BLaER1 (cell line): ENCODE measurements around the gene CISTR.
"Not testable (repeated sequence)": the region's sequence is repeated elsewhere in the genome, so short reads cannot be mapped to it uniquely, and the experiment has no call there.

ENCODE experiments used
- H3K27ac ChIP-seq: shearing (Covaris generic); formaldehyde crosslinking; 2 replicates; pipeline ENCODE4 v1.8.1; 2022
- H3K27me3 ChIP-seq: shearing (Covaris generic); formaldehyde crosslinking; 2 replicates; pipeline ENCODE4 v1.8.1; 2022
- H3K36me3 ChIP-seq: shearing (Covaris generic); formaldehyde crosslinking; 2 replicates; pipeline ENCODE4 v1.8.1; 2022
- H3K4me1 ChIP-seq: shearing (Covaris generic); formaldehyde crosslinking; 2 replicates; pipeline ENCODE4 v1.8.1; 2022
- H3K4me2 ChIP-seq: shearing (Covaris generic); formaldehyde crosslinking; 2 replicates; pipeline ENCODE4 v1.8.1; 2022
- H3K4me3 ChIP-seq: shearing (Covaris generic); formaldehyde crosslinking; 2 replicates; pipeline ENCODE4 v1.8.1; 2022
- H3K9ac ChIP-seq: shearing (Covaris generic); formaldehyde crosslinking; 2 replicates; pipeline ENCODE4 v1.8.1; 2022
- H3K9me3 ChIP-seq: shearing (Covaris generic); formaldehyde crosslinking; 2 replicates; pipeline ENCODE4 v1.8.1; 2022
- H4K20me1 ChIP-seq: shearing (Covaris generic); formaldehyde crosslinking; 2 replicates; pipeline ENCODE4 v1.8.1; 2022
- Cebpa-rat ChIP-seq: shearing (Covaris generic); IDR thresholded peaks from 2 replicates; pipeline ENCODE4 v1.8.1; 2022

Gene CISTR

GRCh38 chr12:53765891-53766290 lies 14.1 kb upstream of the CISTR start:
- H3K9ac ChIP-seq = no peak overlapping the region
- no peaks in the 10 kb centered on the region for H3K27me3 ChIP-seq
- no peak overlapping the region for H3K4me3 ChIP-seq
- H4K20me1 ChIP-seq = no peaks in the 10 kb centered on the region
- TF ChIP-seq Cebpa-rat = no peak
- no peaks in the 10 kb centered on the region for H3K36me3 ChIP-seq
- H3K27ac ChIP-seq = no peak overlapping the region
- no peaks in the 10 kb centered on the region for H3K9me3 ChIP-seq
- no peaks in the 10 kb centered on the region for H3K4me1 ChIP-seq
- no peak overlapping the region for H3K4me2 ChIP-seq

DNA sequence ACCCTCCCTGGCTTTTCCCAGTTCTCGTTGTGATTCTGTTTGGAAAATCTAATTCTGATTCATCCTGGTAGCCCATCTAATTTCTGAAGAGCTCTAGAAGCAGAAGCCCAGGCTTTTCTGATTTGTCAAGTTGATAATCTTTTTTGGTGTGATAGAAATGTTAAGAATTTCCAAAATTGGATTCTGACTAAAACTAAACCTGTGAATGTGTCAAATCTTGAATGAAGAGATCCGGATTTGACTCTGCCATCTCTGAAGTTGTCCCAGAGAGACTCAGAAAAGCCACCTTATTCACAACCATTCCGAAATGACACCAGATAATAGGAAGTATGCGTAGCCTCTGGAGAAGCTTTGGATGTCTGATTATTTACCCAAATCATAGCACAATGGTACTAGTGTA lies 12.8 kb upstream of the CISTR start:
- no peaks in the 10 kb centered on the region for H4K20me1 ChIP-seq
- H3K36me3 ChIP-seq = no peaks in the 10 kb centered on the region
- no peaks in the 10 kb centered on the region for H3K9me3 ChIP-seq
- TF ChIP-seq Cebpa-rat = no peak
- H3K4me1 ChIP-seq = no peaks in the 10 kb centered on the region
- H3K4me2 ChIP-seq = no peak overlapping the region
- H3K27me3 ChIP-seq = peaks cover 4% of the 10 kb centered on the region; the same call in 1 of the 2 replicates
- H3K4me3 ChIP-seq = no peak overlapping the region
- H3K9ac ChIP-seq = no peak overlapping the region
- no peak overlapping the region for H3K27ac ChIP-seq

DNA sequence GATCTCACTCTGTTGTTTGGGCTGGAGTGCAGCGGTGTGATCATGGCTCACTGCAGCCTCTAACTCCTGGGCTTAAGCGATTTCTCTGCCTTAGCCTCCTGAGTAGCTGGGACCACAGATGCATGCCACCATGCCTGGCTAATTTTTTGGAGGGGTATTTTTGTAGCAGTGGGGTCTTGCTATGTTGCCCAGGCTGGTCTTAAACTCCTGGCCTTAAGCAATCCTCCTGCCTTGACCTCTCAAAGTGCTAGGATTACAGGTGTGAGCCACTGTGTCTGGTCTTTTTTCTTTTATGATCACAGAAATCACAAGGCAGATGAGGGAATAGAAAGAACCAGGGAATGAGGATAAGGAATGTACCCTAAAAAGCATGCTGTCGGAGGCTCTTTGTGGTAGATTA lies 11.0 kb upstream of the CISTR start:
- not testable (repeated sequence) for H3K27ac ChIP-seq, H3K4me1 ChIP-seq, H3K9ac ChIP-seq, H3K4me2 ChIP-seq, H3K9me3 ChIP-seq, H3K36me3 ChIP-seq, H4K20me1 ChIP-seq, H3K4me3 ChIP-seq
- H3K27me3 ChIP-seq = peaks cover 22% of the 10 kb centered on the region

- H3K36me3 ChIP-seq = no peaks in the 10 kb centered on the region
- no peaks in the 10 kb centered on the region for H4K20me1 ChIP-seq
- peaks cover 11% of the 10 kb centered on the region for H3K4me1 ChIP-seq
- no peaks in the 10 kb centered on the region for H3K9me3 ChIP-seq
- no peak for TF ChIP-seq Cebpa-rat
- H3K9ac ChIP-seq = no peak overlapping the region
- H3K4me2 ChIP-seq = no peak overlapping the region
- no peak overlapping the region for H3K4me3 ChIP-seq
- H3K27ac ChIP-seq = no peak overlapping the region
- peaks cover 32% of the 10 kb centered on the region for H3K27me3 ChIP-seq
Observed at GRCh38 chr12:53761306-53761705, 9.5 kb upstream of the CISTR start.

- Histone ChIP-seq H4K20me1 (no peaks in the 10 kb centered on the region), H3K9ac (no peak overlapping the region), H3K36me3 (no peaks in the 10 kb centered on the region), H3K27me3 (peaks cover 53% of the 10 kb centered on the region), H3K4me2 (no peak overlapping the region), H3K4me1 (peaks cover 31% of the 10 kb centered on the region), H3K4me3 (no peak overlapping the region), H3K9me3 (no peaks in the 10 kb centered on the region), H3K27ac (no peak overlapping the region)
- TF ChIP-seq Cebpa-rat = no peak
Observed at GRCh38 chr12:53759261-53759660, 7.5 kb upstream of the CISTR start.

DNA sequence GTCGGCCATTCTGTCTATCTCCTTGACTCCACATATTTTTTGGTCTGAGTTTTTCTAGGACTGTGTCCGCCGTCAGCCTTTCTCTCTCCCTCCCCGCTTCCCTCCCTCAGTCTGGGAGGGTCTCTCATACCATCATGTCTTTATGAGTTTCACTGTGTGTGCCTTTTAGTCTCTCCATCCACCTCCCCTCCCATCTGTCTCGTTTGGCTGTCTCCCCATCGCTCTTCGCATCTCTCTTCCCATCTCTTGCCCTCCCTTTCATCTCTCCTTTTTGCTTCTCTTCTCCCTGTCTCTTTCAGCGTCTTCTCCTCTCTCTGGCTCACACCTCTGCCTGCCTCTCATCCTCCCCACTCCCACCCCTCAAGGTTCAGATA lies 6.9 kb upstream of the CISTR start:
- Histone ChIP-seq H3K4me1 (peaks cover 37% of the 10 kb centered on the region), H3K36me3 (no peaks in the 10 kb centered on the region), H3K27ac (no peak overlapping the region), H4K20me1 (no peaks in the 10 kb centered on the region), H3K27me3 (peaks cover 58% of the 10 kb centered on the region), H3K4me3 (no peak overlapping the region), H3K4me2 (no peak overlapping the region), H3K9me3 (no peaks in the 10 kb centered on the region), H3K9ac (no peak overlapping the region)
- TF ChIP-seq Cebpa-rat = no peak

- no peaks in the 10 kb centered on the region for H3K36me3 ChIP-seq
- no peak overlapping the region for H3K27ac ChIP-seq
- no peak overlapping the region for H3K4me2 ChIP-seq
Observed at GRCh38 chr12:53758081-53758729, 6.4 kb upstream of the CISTR start.

GRCh38 chr12:53757101-53757770 lies 5.5 kb upstream of the CISTR start:
- H4K20me1 ChIP-seq = no peaks in the 10 kb centered on the region
- peaks cover 44% of the 10 kb centered on the region for H3K4me1 ChIP-seq
- no peak overlapping the region for H3K27ac ChIP-seq
- no peak overlapping the region for H3K9ac ChIP-seq
- TF ChIP-seq Cebpa-rat = no peak
- H3K9me3 ChIP-seq = no peaks in the 10 kb centered on the region
- H3K4me3 ChIP-seq = no peak overlapping the region
- peak overlapping the region; percentile 69 for H3K4me2 ChIP-seq
- peaks cover 73% of the 10 kb centered on the region for H3K27me3 ChIP-seq
- H3K36me3 ChIP-seq = no peaks in the 10 kb centered on the region

More at GRCh38 chr12:53758081-53758729, 6.4 kb upstream of the CISTR start:
- Histone ChIP-seq H3K9me3 (no peaks in the 10 kb centered on the region), H4K20me1 (no peaks in the 10 kb centered on the region), H3K4me3 (no peak overlapping the region), H3K9ac (no peak overlapping the region), H3K27me3 (peaks cover 63% of the 10 kb centered on the region), H3K4me1 (peaks cover 42% of the 10 kb centered on the region)
- no peak for TF ChIP-seq Cebpa-rat

- no peak overlapping the region for H3K27ac ChIP-seq
- no peak overlapping the region for H3K4me3 ChIP-seq
- peaks cover 80% of the 10 kb centered on the region for H3K27me3 ChIP-seq
- no peaks in the 10 kb centered on the region for H4K20me1 ChIP-seq
- no peak overlapping the region for H3K9ac ChIP-seq
- H3K4me2 ChIP-seq = peak overlapping the region; percentile 69
- no peaks in the 10 kb centered on the region for H3K36me3 ChIP-seq
- H3K9me3 ChIP-seq = no peaks in the 10 kb centered on the region
- TF ChIP-seq Cebpa-rat = no peak
- H3K4me1 ChIP-seq = peaks cover 51% of the 10 kb centered on the region
Observed at GRCh38 chr12:53756300-53757100, 4.7 kb upstream of the CISTR start.

DNA sequence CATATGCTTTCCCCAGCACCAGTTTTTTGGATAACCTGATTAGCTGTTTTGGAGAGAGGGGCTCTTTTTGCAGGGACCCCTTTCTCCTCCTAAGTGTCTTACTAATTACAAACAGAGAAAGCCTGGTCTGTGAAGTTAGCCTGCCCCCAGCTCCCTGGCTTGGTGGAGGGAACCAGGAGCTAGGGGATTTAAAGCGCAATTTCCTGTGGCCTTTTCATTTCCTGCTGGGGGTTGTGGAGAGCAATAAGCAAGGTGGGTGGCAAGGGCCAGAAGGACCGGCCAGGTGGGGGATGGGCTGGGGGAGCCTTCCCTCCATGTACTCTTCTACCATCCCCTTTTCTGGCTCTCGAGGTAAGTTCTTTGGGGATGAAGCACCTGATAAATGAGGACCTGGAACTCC lies 4.1 kb upstream of the CISTR start:
- Histone ChIP-seq H3K9me3 (no peaks in the 10 kb centered on the region), H3K27ac (no peak overlapping the region), H3K36me3 (no peaks in the 10 kb centered on the region), H3K4me3 (no peak overlapping the region), H3K4me2 (peak overlapping the region; percentile 69), H3K4me1 (peaks cover 57% of the 10 kb centered on the region), H3K9ac (no peak overlapping the region), H4K20me1 (no peaks in the 10 kb centered on the region), H3K27me3 (peaks cover 86% of the 10 kb centered on the region)
- no peak for TF ChIP-seq Cebpa-rat
